Measurements from ENCODE around the gene ADARB1.

GRCh38 chr21:45186709-45187108 is 112.3 kb downstream of the ADARB1 start:
- TF ChIP-seq EZH2 (IDR thresholded peaks at IDR 0.05; ENCODE audit: borderline replicate concordance, low read depth, low read length, poor library complexity, severe bottlenecking): no peak
- TF ChIP-seq CTCF (conservative IDR thresholded peaks at IDR 0.05; ENCODE audit: low read depth, low read length): no peak
